K562 (cell line): ENCODE measurements around the gene CERCAM. TPM values are rescaled to one million over a fixed set of nuclear protein-coding genes. Genes with fewer than 3 reads are reported as not detected.

Source experiments
- CREB1 ChIP-seq, 2 experiments: sonication (generic) in 1 of 2; formaldehyde crosslinking in 1 of 2; IDR thresholded peaks; 2 replicates each; pipeline versions ENCODE4 v1.6.1 to v1.8.0; 2012 to 2022; ENCODE audit warnings: inconsistent platforms in 1 of 2, mild to moderate bottlenecking in 1 of 2, missing genetic modification reagents in 1 of 2, moderate library complexity in 1 of 2
- ELF1 ChIP-seq: fragments of 200-800 bp; sonication (Bioruptor generic); IDR thresholded peaks from 2 replicates; pipeline ENCODE4 v1.6.1; 2016; ENCODE audit warnings: missing genetic modification characterization, missing compliant biosample characterization
- FOXP1 ChIP-seq: sonication (generic); formaldehyde crosslinking; IDR thresholded peaks from 2 replicates; pipeline ENCODE4 v1.8.0; 2022; ENCODE audit warnings: mild to moderate bottlenecking, missing genetic modification reagents
- HIVEP1 ChIP-seq: fragments of 250-450 bp; sonication (Bioruptor Pico); IDR thresholded peaks from 2 replicates; pipeline ENCODE4 v1.4.0; 2020; ENCODE audit warnings: mild to moderate bottlenecking
- MYC ChIP-seq, 2 experiments: fragments of 250-450 bp in 1 of 2; sonication (Bioruptor Pico) in 1 of 2; IDR thresholded peaks; 2 replicates each; pipeline versions ENCODE4 v1.5.1 to v1.6.1; 2012 to 2021; ENCODE audit warnings: low read depth in 2 of 2, borderline replicate concordance in 1 of 2, improper control_type of control experiment in 1 of 2, low read length in 1 of 2, mild to moderate bottlenecking in 1 of 2, moderate library complexity in 1 of 2
- PRDM10 ChIP-seq: fragments of 450-650 bp; IDR thresholded peaks from 2 replicates; pipeline ENCODE4 v1.6.1; 2018; ENCODE audit not compliant: partially characterized antibody
- SAFB2 ChIP-seq: fragments of 200-400 bp; formaldehyde crosslinking; IDR thresholded peaks from 2 replicates; pipeline ENCODE4 v1.6.1; 2018; ENCODE audit warnings: borderline replicate concordance, low read length, low read depth, moderate library complexity; ENCODE audit not compliant: severe bottlenecking
- SPI1 ChIP-seq: IDR thresholded peaks from 2 replicates; pipeline ENCODE4 v1.6.1; 2011; ENCODE audit warnings: low read depth, low read length, control low read depth, borderline replicate concordance
- ZNF140 ChIP-seq: fragments of 250-450 bp; sonication (Bioruptor Pico); IDR thresholded peaks from 2 replicates; pipeline ENCODE4 v1.8.0; 2021; ENCODE audit warnings: moderate library complexity, mild to moderate bottlenecking, inconsistent platforms
- ZNF780A ChIP-seq: fragments of 250-450 bp; sonication (Bioruptor Pico); IDR thresholded peaks from 2 replicates; pipeline ENCODE4 v1.5.0; 2021; ENCODE audit warnings: mild to moderate bottlenecking
- polyA plus RNA-seq, 8 experiments: library from polyadenylated mRNA; depleted of rRNA in 4 of 8; stranded (reverse) in 5 of 8; unstranded in 3 of 8; fragments of >200 nt; fragmentation: Nextera tagmentation in 2 of 8; fragmentation: Illumina TruSeq in 1 of 8; extraction: Ambion mirVana in 2 of 8; extraction: Trizol in 1 of 8; gene quantifications; 2 replicates each; pipeline versions ENCODE4 v1.2.1 to v1.2.3, GENCODE V29; 2011 to 2014; ENCODE audit warnings: inconsistent platforms in 1 of 8, missing spikeins in 1 of 8
- total RNA-seq, 7 experiments: library from RNA; depleted of rRNA in 6 of 7; stranded (reverse); fragments of >200 nt in 6 of 7; fragmentation: Illumina TruSeq in 2 of 7; extraction: Trizol in 2 of 7; gene quantifications; 2 replicates each; pipeline versions ENCODE4 v1.2.1 to v1.2.3, GENCODE V29; 2011 to 2021; ENCODE audit warnings: low replicate concordance in 1 of 7
- TF ChIP-seq, protein P1 (sequence below): fragments of 450-650 bp; IDR thresholded peaks from 2 replicates; pipeline ENCODE4 v1.6.1; 2014; ENCODE audit warnings: low read depth, mild to moderate bottlenecking, moderate library complexity, borderline replicate concordance
- TF ChIP-seq, protein P2 (sequence below): IDR thresholded peaks from 2 replicates; pipeline ENCODE4 v1.6.1; 2016; ENCODE audit warnings: missing genetic modification characterization, missing compliant biosample characterization
- TF ChIP-seq, protein P3 (sequence below): sonication (generic); formaldehyde crosslinking; IDR thresholded peaks from 2 replicates; pipeline ENCODE4 v1.8.1; 2023; ENCODE audit warnings: missing genetic modification reagents, mild to moderate bottlenecking, borderline replicate concordance

Gene CERCAM
- total and polyA plus RNA-seq, 9 of the 15 experiments (the other 6 are each of a cell fraction or from before 2014, with no cell fraction given) = 0.75 to 24.0 (median 18.0) TPM

GRCh38 chr9:128438343-128439109 lies 17.9 kb downstream of the CERCAM start (continued):
- TF ChIP-seq CREB1 (IDR thresholded peaks at IDR 0.05) (no peak), CREB1 (CRISPR knock-in tag; IDR thresholded peaks at IDR 0.05) (0 out of 2 replicates have a peak, but pooled peaks have one; percentile 36), ZNF780A (CRISPR knock-in tag) (no peak), ELF1 (tag) (0 out of 2 replicates have a peak, but pooled peaks have one; percentile 36), SPI1 (peak; percentile 72; the same call in 1 of the 2 replicates), SAFB2 (no peak), FOXP1 (CRISPR knock-in tag) (peak; percentile 65; the same call in 1 of the 2 replicates), PRDM10 (no peak), MYC (IDR thresholded peaks at IDR 0.05; ENCODE audit: low read depth, low read length) (no peak), MYC (CRISPR knock-in tag; IDR thresholded peaks at IDR 0.05; ENCODE audit: borderline replicate concordance, low read depth) (no peak), ZNF140 (CRISPR knock-in tag) (no peak), HIVEP1 (CRISPR knock-in tag) (no peak)
- TF ChIP-seq, protein P1, sequence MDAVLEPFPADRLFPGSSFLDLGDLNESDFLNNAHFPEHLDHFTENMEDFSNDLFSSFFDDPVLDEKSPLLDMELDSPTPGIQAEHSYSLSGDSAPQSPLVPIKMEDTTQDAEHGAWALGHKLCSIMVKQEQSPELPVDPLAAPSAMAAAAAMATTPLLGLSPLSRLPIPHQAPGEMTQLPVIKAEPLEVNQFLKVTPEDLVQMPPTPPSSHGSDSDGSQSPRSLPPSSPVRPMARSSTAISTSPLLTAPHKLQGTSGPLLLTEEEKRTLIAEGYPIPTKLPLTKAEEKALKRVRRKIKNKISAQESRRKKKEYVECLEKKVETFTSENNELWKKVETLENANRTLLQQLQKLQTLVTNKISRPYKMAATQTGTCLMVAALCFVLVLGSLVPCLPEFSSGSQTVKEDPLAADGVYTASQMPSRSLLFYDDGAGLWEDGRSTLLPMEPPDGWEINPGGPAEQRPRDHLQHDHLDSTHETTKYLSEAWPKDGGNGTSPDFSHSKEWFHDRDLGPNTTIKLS = no peak
- TF ChIP-seq, protein P2, sequence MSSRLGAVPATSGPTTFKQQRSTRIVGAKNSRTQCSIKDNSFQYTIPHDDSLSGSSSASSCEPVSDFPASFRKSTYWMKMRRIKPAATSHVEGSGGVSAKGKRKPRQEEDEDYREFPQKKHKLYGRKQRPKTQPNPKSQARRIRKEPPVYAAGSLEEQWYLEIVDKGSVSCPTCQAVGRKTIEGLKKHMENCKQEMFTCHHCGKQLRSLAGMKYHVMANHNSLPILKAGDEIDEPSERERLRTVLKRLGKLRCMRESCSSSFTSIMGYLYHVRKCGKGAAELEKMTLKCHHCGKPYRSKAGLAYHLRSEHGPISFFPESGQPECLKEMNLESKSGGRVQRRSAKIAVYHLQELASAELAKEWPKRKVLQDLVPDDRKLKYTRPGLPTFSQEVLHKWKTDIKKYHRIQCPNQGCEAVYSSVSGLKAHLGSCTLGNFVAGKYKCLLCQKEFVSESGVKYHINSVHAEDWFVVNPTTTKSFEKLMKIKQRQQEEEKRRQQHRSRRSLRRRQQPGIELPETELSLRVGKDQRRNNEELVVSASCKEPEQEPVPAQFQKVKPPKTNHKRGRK = no peak
- TF ChIP-seq, protein P3, sequence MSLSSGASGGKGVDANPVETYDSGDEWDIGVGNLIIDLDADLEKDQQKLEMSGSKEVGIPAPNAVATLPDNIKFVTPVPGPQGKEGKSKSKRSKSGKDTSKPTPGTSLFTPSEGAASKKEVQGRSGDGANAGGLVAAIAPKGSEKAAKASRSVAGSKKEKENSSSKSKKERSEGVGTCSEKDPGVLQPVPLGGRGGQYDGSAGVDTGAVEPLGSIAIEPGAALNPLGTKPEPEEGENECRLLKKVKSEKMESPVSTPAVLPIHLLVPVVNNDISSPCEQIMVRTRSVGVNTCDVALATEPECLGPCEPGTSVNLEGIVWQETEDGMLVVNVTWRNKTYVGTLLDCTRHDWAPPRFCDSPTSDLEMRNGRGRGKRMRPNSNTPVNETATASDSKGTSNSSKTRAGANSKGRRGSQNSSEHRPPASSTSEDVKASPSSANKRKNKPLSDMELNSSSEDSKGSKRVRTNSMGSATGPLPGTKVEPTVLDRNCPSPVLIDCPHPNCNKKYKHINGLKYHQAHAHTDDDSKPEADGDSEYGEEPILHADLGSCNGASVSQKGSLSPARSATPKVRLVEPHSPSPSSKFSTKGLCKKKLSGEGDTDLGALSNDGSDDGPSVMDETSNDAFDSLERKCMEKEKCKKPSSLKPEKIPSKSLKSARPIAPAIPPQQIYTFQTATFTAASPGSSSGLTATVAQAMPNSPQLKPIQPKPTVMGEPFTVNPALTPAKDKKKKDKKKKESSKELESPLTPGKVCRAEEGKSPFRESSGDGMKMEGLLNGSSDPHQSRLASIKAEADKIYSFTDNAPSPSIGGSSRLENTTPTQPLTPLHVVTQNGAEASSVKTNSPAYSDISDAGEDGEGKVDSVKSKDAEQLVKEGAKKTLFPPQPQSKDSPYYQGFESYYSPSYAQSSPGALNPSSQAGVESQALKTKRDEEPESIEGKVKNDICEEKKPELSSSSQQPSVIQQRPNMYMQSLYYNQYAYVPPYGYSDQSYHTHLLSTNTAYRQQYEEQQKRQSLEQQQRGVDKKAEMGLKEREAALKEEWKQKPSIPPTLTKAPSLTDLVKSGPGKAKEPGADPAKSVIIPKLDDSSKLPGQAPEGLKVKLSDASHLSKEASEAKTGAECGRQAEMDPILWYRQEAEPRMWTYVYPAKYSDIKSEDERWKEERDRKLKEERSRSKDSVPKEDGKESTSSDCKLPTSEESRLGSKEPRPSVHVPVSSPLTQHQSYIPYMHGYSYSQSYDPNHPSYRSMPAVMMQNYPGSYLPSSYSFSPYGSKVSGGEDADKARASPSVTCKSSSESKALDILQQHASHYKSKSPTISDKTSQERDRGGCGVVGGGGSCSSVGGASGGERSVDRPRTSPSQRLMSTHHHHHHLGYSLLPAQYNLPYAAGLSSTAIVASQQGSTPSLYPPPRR (CRISPR knock-in tag) = no peak
